ENCODE results near the gene SLX4.
"Not testable (repeated sequence)": the region's sequence is repeated elsewhere in the genome, so short reads cannot be mapped to it uniquely, and the experiment has no call there.

DNA sequence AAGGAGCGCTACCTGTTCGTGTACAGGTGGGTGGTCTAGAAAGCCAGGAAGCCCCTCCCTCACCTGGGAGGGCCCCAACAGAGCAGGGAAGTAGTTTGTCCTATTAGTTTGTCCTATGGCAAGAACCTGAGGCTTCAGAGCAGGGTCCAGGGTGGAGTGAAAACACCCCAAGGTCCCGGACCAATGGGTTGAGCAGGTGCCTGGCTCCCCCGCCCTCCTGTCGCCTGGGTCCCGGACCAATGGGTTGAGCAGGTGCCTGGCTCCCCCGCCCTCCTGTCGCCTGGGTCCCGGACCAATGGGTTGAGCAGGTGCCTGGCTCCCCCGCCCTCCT is 44.7 kb upstream of the SLX4 start:
- not testable (repeated sequence) for TF ChIP-seq POLR2A (IDR thresholded peaks at IDR 0.05; ENCODE audit: low read depth, low read length); EZH2 (IDR thresholded peaks at IDR 0.05; ENCODE audit: borderline replicate concordance, low read depth, low read length, severe bottlenecking); POLR2AphosphoS5 (IDR thresholded peaks at IDR 0.05; ENCODE audit: insufficient read depth, low read depth, low read length)
- TF ChIP-seq, protein P1, sequence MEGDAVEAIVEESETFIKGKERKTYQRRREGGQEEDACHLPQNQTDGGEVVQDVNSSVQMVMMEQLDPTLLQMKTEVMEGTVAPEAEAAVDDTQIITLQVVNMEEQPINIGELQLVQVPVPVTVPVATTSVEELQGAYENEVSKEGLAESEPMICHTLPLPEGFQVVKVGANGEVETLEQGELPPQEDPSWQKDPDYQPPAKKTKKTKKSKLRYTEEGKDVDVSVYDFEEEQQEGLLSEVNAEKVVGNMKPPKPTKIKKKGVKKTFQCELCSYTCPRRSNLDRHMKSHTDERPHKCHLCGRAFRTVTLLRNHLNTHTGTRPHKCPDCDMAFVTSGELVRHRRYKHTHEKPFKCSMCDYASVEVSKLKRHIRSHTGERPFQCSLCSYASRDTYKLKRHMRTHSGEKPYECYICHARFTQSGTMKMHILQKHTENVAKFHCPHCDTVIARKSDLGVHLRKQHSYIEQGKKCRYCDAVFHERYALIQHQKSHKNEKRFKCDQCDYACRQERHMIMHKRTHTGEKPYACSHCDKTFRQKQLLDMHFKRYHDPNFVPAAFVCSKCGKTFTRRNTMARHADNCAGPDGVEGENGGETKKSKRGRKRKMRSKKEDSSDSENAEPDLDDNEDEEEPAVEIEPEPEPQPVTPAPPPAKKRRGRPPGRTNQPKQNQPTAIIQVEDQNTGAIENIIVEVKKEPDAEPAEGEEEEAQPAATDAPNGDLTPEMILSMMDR (IDR thresholded peaks at IDR 0.05; ENCODE audit: extremely low read depth in 1 of 2, insufficient read depth in 1 of 2, low read depth in 1 of 2, low read length in 2 of 2): not testable (repeated sequence)
